GM19455 (cell line): ENCODE data around the gene PLPPR2.
"Not testable (repeated sequence)": the region's sequence is repeated elsewhere in the genome, so short reads cannot be mapped to it uniquely, and the experiment has no call there.

Experiments used
- ATAC-seq: cut with Tn5 transposase; IDR thresholded peaks from one replicate; pipeline ENCODE4 v1.9.1; 2021; ENCODE audit not compliant: unreplicated experiment

PLPPR2 gene

GRCh38 chr19:11390933-11391680 is 35.9 kb downstream of the PLPPR2 start:
- no peak for ATAC-seq

DNA sequence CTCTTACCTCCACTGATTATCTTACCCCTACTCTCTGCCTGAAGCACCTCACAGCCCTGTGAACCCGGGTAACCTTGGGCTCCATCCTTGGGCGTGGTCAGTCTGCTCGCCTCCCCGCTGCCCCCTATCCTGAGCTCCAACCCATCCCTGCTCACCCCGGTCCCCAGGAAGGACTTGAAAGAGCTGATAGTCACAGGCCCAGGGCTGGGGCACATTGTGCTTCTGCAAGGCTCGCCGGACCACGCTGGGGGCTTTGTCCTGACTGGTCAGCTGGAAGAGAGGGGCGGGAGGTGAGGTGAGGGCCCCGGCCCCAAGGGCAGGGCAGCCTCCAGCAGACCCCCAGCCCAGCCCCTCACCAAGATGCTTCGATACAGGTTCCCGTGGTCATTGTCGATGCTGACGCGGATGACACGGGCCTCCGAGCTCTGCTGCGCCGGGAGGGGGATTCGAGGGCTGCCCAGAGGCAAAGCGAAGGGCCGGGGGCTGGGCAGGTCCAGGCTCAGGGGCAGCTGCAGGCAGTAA is 41.9 kb downstream of the PLPPR2 start:
- no peak for ATAC-seq

GRCh38 chr19:11399667-11400066 is 44.4 kb downstream of the PLPPR2 start:
- no peak for ATAC-seq

- ATAC-seq = no peak
Measured at GRCh38 chr19:11400798-11401197, 45.6 kb downstream of the PLPPR2 start.

- ATAC-seq = no peak
Measured at GRCh38 chr19:11401808-11402543, 46.7 kb downstream of the PLPPR2 start.

GRCh38 chr19:11404588-11405222 is 49.5 kb downstream of the PLPPR2 start:
- ATAC-seq = no peak

- ATAC-seq = no peak
Measured at GRCh38 chr19:11405846-11406643, 50.8 kb downstream of the PLPPR2 start.

GRCh38 chr19:11406703-11407236 is 51.5 kb downstream of the PLPPR2 start:
- ATAC-seq = not testable (repeated sequence)

DNA sequence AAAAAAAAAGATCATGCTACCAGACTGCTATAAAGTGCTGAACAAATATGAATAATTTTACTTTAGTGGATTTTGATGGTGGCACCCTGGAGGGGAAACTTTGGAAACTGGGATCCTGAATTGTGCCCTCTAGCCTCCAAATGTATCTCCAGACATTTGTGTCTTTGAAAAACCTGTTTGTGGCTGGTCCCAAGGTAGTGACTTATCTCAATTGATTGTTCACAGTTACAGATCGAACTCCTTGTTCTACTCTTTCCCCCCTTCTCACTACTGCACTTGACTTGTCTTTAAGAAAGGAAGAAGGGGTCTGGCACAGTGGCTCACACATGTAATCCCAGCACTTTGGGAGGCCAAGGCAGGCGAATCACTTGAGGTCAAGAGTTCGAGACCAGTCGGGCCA is 53.4 kb downstream of the PLPPR2 start:
- ATAC-seq = no peak

DNA sequence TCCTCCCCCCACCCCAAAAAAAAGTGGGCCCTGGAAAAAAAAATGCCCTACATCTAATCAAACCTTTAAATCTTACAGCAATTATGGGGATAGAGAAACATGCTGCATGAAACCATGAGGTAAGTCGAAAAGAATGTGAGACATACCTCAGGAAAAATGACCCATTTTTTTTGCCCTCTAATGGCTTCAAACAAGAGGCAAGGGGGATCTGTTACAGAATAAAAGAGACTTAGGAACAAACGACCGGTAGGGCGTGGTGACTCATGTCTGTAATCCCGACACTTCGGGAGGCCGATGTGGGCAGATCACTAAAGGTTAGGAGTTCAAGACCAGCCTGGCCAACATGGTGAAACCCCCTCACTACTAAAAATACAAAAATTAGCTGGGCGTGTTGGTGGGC is 55.5 kb downstream of the PLPPR2 start:
- no peak for ATAC-seq

DNA sequence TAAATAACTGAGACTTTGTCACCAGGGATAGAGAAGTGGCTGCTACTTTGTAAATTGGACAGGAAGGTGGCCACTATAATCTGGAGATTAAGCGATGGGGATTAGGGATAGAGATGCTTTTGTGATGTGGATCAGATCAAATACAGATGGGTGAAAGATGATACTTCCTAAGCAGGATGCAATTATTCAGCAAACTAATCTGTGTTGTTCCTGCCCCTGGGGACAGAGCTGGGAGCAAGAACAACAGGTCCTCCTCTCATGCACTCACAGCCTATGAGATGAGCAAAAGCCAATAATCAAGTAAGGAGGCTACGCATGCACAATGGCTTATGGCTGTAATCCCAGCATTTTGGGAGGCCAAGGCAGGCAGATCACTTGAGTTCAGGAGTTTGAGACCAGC is 59.3 kb downstream of the PLPPR2 start:
- no peak for ATAC-seq
